ENCODE measurements around the gene NPEPPS. TPM values are rescaled to one million over a fixed set of nuclear protein-coding genes. Genes with fewer than 3 reads are reported as not detected.

Gene NPEPPS
- total RNA-seq, 1 donor from 2014 or later = 234 TPM

- DNase-seq = no peak
- no peaks in the 10 kb centered on the region for H3K4me1 Mint-ChIP-seq (ENCODE audit: low read depth, unreplicated experiment)
- H3K9me3 Mint-ChIP-seq (ENCODE audit: unreplicated experiment) = no peaks in the 10 kb centered on the region
- no peak overlapping the region for H3K4me3 Mint-ChIP-seq (ENCODE audit: unreplicated experiment)
- H3K27me3 Mint-ChIP-seq (ENCODE audit: unreplicated experiment) = peaks cover 4% of the 10 kb centered on the region
- no peak overlapping the region for H3K27ac Mint-ChIP-seq (ENCODE audit: unreplicated experiment)
- H3K36me3 Mint-ChIP-seq (ENCODE audit: unreplicated experiment) = peaks cover 5% of the 10 kb centered on the region
- TF ChIP-seq CTCF (IDR thresholded peaks at IDR 0.05; ENCODE audit: partially characterized antibody, unreplicated experiment) = no peak
These were observed 139.2 kb downstream of the NPEPPS start for GRCh38 chr17:47670064-47670463.

Other genes with a start within 250 kb of the NPEPPS start
- 3.3 TPM for gene EFCAB13, start 207.2 kb upstream of the NPEPPS start, total RNA-seq (ENCODE audit: unreplicated experiment)
- gene KPNB1, start 118.8 kb downstream of the NPEPPS start, total RNA-seq (ENCODE audit: unreplicated experiment) = 350 TPM
- 30.7 TPM for gene TBKBP1, start 163.1 kb downstream of the NPEPPS start, total RNA-seq (ENCODE audit: unreplicated experiment)
- gene TBX21, start 202.1 kb downstream of the NPEPPS start, total RNA-seq (ENCODE audit: unreplicated experiment) = not detected

Measured in glutamatergic neuron (in vitro differentiated cells).